Kidney (tissue), 14 donors: ENCODE data around the gene MGAT4A. TPM values are rescaled to one million over a fixed set of nuclear protein-coding genes. Genes with fewer than 3 reads are reported as not detected.

Source experiments
- DNase-seq, 5 donors: peaks; one replicate each; pipeline ENCODE4 v3.0.0-alpha.2; 2013 to 2020
- FAIRE-seq: peaks from 2 replicates; lab custom pipeline; 2012; peaks lifted over from hg19 to GRCh38; lab: Jason Lieb, UNC
- H3K27ac ChIP-seq, 2 donors: one replicate each; pipeline ENCODE4 v1.7.0; 2013; ENCODE audit warnings: low read depth in 2 of 2, low read length in 2 of 2, inconsistent platforms in 1 of 2
- H3K27me3 ChIP-seq: one replicate; pipeline ENCODE4 v1.7.1; 2013; ENCODE audit warnings: low read length, inconsistent platforms; ENCODE audit not compliant: control insufficient read depth, insufficient read depth
- H3K36me3 ChIP-seq, 3 donors: one replicate each; pipeline versions ENCODE4 v1.7.0 to v1.7.1; 2013; ENCODE audit warnings: low read length in 3 of 3, control low read depth in 1 of 3, inconsistent platforms in 1 of 3; ENCODE audit not compliant: insufficient read depth in 3 of 3, control insufficient read depth in 2 of 3
- H3K4me1 ChIP-seq, 3 donors: one replicate each; pipeline versions ENCODE4 v1.7.0 to v1.7.1; 2013; ENCODE audit warnings: low read length in 3 of 3, inconsistent platforms in 1 of 3, low read depth in 1 of 3; ENCODE audit not compliant: control insufficient read depth in 2 of 3, insufficient read depth in 2 of 3
- H3K4me3 ChIP-seq, 3 donors: one replicate each; pipeline versions ENCODE4 v1.7.0 to v1.8.1; 2013; ENCODE audit warnings: low read length in 3 of 3, control low read depth in 1 of 3, inconsistent platforms in 1 of 3
- H3K9ac ChIP-seq, 3 donors: one replicate each; pipeline versions ENCODE4 v1.7.0 to v1.7.1; 2013; ENCODE audit warnings: low read length in 3 of 3, control low read depth in 1 of 3, inconsistent platforms in 1 of 3
- H3K9me3 ChIP-seq, 3 donors: one replicate each; pipeline versions ENCODE4 v1.7.0 to v1.7.1; 2013; ENCODE audit warnings: low read length in 3 of 3, control low read depth in 1 of 3, inconsistent platforms in 1 of 3; ENCODE audit not compliant: control insufficient read depth in 2 of 3, insufficient read depth in 1 of 3
- intact Hi-C: fragments of 100-400 bp; cut with DNase I; formaldehyde crosslinking; loops from one replicate; pipeline ENCODE4 v1.11.1; 2022
- polyA plus RNA-seq: library from polyadenylated mRNA; stranded (reverse); fragments of 350-450 nt; fragmentation: Illumina TruSeq; extraction: RNeasy Lipid Tissue Mini Kit (QIAGEN cat#74804); gene quantifications from one replicate; pipeline ENCODE4 v1.2.3, GENCODE V29; 2014; ENCODE audit warnings: low read depth, low replicate concordance; ENCODE audit not compliant: insufficient read depth
- total RNA-seq: library from RNA; stranded (reverse); fragmentation: NEBNext Ultra II Directional; extraction: Animal tissue kit (Norgen Biotek cat#: 25700); gene quantifications from one replicate; pipeline ENCODE4 v1.2.1, GENCODE V29; 2021
- TF ChIP-seq, protein P1 (sequence below): IDR thresholded peaks from 3 replicates; pipeline ENCODE4 v1.5.1; 2012; ENCODE audit warnings: mild to moderate bottlenecking, moderate library complexity, borderline replicate concordance; ENCODE audit not compliant: insufficient read depth; ENCODE audit errors: extremely low read depth
- donor health status: control.
- donor health status: control.
- donor health status: control.
- donor health status: control.
- donor health status: control.
- donor health status: DM: yes; HTN: yes; CAD: no.
- donor health status: Normal renal cell carcinoma (clear cell type).

The MGAT4A gene
- total and polyA plus RNA-seq, 2 donors from 2014 or later: 23.5 to 101 TPM

- no peak for DNase-seq
- no peak overlapping the region for H3K27ac ChIP-seq
- H3K9me3 ChIP-seq: no peaks in the 10 kb centered on the region
- H3K4me3 ChIP-seq: no peak overlapping the region
- no peaks in the 10 kb centered on the region for H3K36me3 ChIP-seq
- TF ChIP-seq, protein P1, sequence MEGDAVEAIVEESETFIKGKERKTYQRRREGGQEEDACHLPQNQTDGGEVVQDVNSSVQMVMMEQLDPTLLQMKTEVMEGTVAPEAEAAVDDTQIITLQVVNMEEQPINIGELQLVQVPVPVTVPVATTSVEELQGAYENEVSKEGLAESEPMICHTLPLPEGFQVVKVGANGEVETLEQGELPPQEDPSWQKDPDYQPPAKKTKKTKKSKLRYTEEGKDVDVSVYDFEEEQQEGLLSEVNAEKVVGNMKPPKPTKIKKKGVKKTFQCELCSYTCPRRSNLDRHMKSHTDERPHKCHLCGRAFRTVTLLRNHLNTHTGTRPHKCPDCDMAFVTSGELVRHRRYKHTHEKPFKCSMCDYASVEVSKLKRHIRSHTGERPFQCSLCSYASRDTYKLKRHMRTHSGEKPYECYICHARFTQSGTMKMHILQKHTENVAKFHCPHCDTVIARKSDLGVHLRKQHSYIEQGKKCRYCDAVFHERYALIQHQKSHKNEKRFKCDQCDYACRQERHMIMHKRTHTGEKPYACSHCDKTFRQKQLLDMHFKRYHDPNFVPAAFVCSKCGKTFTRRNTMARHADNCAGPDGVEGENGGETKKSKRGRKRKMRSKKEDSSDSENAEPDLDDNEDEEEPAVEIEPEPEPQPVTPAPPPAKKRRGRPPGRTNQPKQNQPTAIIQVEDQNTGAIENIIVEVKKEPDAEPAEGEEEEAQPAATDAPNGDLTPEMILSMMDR: no peak
- intact Hi-C loops: no loop called here
- peaks cover 0 to 4% (median 4%) of the 10 kb centered on the region in 3 donors for H3K4me1 ChIP-seq
- no peaks in the 10 kb centered on the region for H3K27me3 ChIP-seq
- no peak for FAIRE-seq
- H3K9ac ChIP-seq: no peak overlapping the region
Observed at GRCh38 chr2:98747888-98748287, 17.0 kb upstream of the MGAT4A start.

DNA sequence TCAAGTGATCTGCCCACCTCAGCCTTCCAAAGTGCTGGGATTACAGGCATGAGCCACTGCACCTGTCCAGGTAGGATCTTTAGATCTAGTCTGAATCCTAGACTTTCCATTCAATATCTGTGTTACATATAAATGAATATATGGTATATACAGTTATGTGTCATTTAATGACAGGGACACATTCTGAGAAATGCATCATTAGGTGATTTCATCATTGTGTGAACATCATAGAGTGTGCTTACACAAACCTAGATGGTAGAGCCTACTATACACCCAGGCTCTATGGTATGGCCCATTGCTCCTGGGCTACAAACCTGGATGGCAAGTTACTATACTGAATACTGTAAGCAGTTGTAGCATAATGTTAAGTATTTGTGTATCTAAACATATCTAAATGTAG, 15.5 kb upstream of the MGAT4A start:
- DNase-seq: no peak
- Histone ChIP-seq H3K36me3 (no peaks in the 10 kb centered on the region), H3K4me1 (peaks cover 0 to 4% (median 4%) of the 10 kb centered on the region in 3 donors), H3K9ac (no peak overlapping the region), H3K4me3 (no peak overlapping the region), H3K27ac (no peak overlapping the region), H3K9me3 (no peaks in the 10 kb centered on the region), H3K27me3 (no peaks in the 10 kb centered on the region)
- intact Hi-C loops: no loop called here
- no peak for FAIRE-seq
- TF ChIP-seq, protein P1: no peak

- DNase-seq (no peak), FAIRE-seq (no peak)
- peaks cover 0 to 4% (median 4%) of the 10 kb centered on the region in 3 donors for H3K4me1 ChIP-seq
- H3K9ac ChIP-seq: no peak overlapping the region
- H3K4me3 ChIP-seq: no peak overlapping the region
- H3K9me3 ChIP-seq: no peaks in the 10 kb centered on the region
- no peak overlapping the region for H3K27ac ChIP-seq
- intact Hi-C loops: no loop called here
- TF ChIP-seq, protein P1: no peak
- no peaks in the 10 kb centered on the region for H3K36me3 ChIP-seq
- H3K27me3 ChIP-seq: no peaks in the 10 kb centered on the region
Observed at GRCh38 chr2:98744595-98744994, 13.7 kb upstream of the MGAT4A start.

GRCh38 chr2:98743835-98744234, 12.9 kb upstream of the MGAT4A start:
- DNase-seq (no peak), FAIRE-seq (no peak)
- Histone ChIP-seq H3K36me3 (no peaks in the 10 kb centered on the region), H3K9me3 (no peaks in the 10 kb centered on the region), H3K9ac (no peak overlapping the region), H3K4me3 (no peak overlapping the region), H3K27me3 (no peaks in the 10 kb centered on the region), H3K27ac (no peak overlapping the region), H3K4me1 (peaks cover 0 to 4% (median 4%) of the 10 kb centered on the region in 3 donors)
- intact Hi-C loops: no loop called here
- TF ChIP-seq, protein P1: no peak
